DND-41 (cell line): ENCODE results near the gene SYT15.

Experiments used
- CTCF ChIP-seq: IDR thresholded peaks from 2 replicates; pipeline ENCODE4 v1.5.1; 2012; ENCODE audit warnings: borderline replicate concordance, low read length, moderate library complexity, mild to moderate bottlenecking; ENCODE audit not compliant: poor library complexity, severe bottlenecking; ENCODE audit errors: extremely low read depth
- EZH2 ChIP-seq: IDR thresholded peaks from 3 replicates; pipeline ENCODE4 v1.6.1; 2012; ENCODE audit warnings: borderline replicate concordance, low read depth, mild to moderate bottlenecking, moderate library complexity, low read length, inconsistent platforms; ENCODE audit not compliant: severe bottlenecking

DNA sequence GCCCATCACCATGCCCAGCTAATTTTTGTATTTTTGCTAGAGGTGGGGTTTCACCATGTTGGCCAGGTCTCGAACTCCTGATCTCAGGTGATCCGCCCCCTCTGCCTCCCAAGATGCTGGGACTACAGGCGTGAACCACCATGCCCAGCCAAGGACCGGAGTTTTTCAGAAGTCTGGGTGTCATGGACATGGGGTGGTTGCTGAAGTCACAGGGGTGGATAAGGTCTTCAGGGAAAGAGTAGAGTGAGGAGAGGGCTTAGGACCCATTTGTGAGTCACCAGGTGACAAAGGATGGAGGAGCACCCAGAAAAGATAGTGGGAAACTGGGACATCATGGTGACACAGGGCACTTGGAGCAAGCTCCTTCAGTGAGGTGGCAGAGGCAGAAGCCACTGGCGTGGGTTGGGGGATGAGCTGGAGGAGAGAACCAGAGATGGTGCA lies 19.7 kb upstream of the SYT15 start:
- TF ChIP-seq CTCF (no peak), EZH2 (no peak)
